Heart left ventricle (tissue), 13 donors: ENCODE data around the gene ADARB1.

Source experiments
- CTCF ChIP-seq, 12 donors: fragments of 200-600 bp; sonication (generic) in 4 of 12; IDR thresholded peaks; one replicate each; pipeline versions ENCODE4 v1.5.0 to v1.8.0; 2018 to 2022; ENCODE audit warnings: antibody characterized with exemption in 12 of 12, mild to moderate bottlenecking in 5 of 12
- POLR2A ChIP-seq, 2 donors: fragments of 450-650 bp; IDR thresholded peaks; one replicate each; pipeline ENCODE4 v1.6.1; 2017; ENCODE audit warnings: antibody characterized with exemption in 2 of 2, mild to moderate bottlenecking in 2 of 2, moderate library complexity in 2 of 2
- donor health status: ischemic (EF 13 %, LVEDD 7.1; RV severe dilation, severe dysfunction).
- donor health status: DM: no; HTN: yes; CAD: no.
- donor health status: DM: no; HTN: no; CAD: no.
- donor health status: ischemic (EF 25% LVEDD 6.9; RV normal size, moderate dysfunction).
- donor health status: ischemic (EF 25% LVEDD 5.7; RV mildly dilated, moderate dysfunction).
- donor health status: ischemic (EF 35%, LVEDD 5.7; RV mildly dilated, moderate dysfunction).
- donor health status: nonischemic (EF 11% LVEDD 7.7; RV severe dilation, severe dysfunction).
- donor health status: DM: yes; HTN: yes; CAD: no.
- donor health status: PGD.
- donor health status: ischemic (EF 29% LVEDD 5.4; RV normal size, mild dysfunction).
- donor health status: nonischemic (EF 23%, LVEDD 6.1; RV moderate dilation, normal function).

GRCh38 chr21:45036630-45037029, 37.8 kb upstream of the ADARB1 start:
- TF ChIP-seq CTCF (IDR thresholded peaks at IDR 0.05) (no peak), POLR2A (IDR thresholded peaks at IDR 0.05) (no peak)
